HG03108 (cell line): ENCODE measurements around the gene CUX1.
"Not testable (repeated sequence)": the region's sequence is repeated elsewhere in the genome, so short reads cannot be mapped to it uniquely, and the experiment has no call there.

ENCODE experiments used
- ATAC-seq: cut with Tn5 transposase; IDR thresholded peaks from one replicate; pipeline ENCODE4 v1.9.1; 2021; ENCODE audit warnings: moderate library complexity; ENCODE audit not compliant: unreplicated experiment

Gene CUX1

GRCh38 chr7:102223184-102223583 is 405.8 kb downstream of the CUX1 start:
- no peak for ATAC-seq

GRCh38 chr7:102225025-102225424 is 407.6 kb downstream of the CUX1 start:
- no peak for ATAC-seq

GRCh38 chr7:102227371-102227770 is 409.9 kb downstream of the CUX1 start:
- no peak for ATAC-seq

- no peak for ATAC-seq
These were observed 411.5 kb downstream of the CUX1 start for GRCh38 chr7:102228935-102229334.

DNA sequence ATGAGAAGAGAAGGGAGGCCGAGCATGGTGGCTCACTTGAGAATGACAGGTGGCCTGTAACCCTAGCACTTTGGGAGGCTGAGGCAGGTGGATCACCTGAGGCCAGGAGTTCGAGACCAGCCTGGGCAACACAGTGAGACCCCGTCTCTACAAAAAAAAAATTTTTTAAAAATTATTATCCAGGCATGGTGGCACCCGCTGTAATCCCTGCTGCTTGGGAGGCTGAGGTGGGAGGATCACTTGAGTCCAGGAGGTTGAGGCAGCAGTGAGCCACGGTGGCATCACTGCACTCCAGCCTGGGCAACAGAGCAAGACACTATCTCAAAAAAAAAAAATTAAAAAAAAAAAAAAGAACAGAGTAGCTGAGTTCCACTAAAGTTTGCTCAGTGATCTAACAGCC is 412.7 kb downstream of the CUX1 start:
- not testable (repeated sequence) for ATAC-seq

GRCh38 chr7:102230593-102230992 is 413.2 kb downstream of the CUX1 start:
- ATAC-seq = no peak

DNA sequence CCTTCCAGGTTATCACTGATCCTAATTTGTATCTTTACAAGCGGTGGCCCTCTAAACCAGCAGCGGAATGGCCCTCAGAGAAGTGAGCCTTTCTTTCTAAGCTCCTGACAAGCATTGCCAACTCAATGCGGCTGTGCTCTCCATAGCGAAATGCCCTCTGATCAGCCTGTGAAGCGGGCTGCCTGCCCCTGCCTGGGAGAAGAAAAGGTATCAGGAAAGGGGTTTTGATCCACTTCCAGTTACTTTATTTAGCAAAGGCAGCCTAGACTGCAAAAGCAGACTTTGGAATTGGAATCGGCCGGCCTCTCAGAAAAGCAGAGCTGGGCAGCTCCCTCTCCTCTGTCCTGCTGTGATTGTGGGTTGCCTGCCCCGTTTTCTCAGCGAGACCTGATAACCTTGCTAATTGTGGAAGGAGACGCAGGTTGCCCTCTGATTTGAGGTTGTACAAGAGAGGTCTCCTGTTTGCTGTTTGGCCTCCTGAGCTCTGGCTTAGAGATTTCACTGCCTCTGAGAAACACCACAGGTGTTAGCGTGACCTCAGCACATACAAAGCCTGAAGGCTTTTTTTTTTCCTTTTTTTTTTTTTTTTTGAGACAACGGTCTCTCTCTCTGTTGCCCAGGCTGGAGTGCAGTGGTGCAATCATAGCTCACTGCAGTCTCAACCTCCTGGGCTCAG is 415.3 kb downstream of the CUX1 start:
- no peak for ATAC-seq

GRCh38 chr7:102234131-102234530 is 416.7 kb downstream of the CUX1 start:
- no peak for ATAC-seq

- ATAC-seq = no peak
These were observed 417.6 kb downstream of the CUX1 start for GRCh38 chr7:102234801-102235550.

GRCh38 chr7:102236102-102236501 is 418.7 kb downstream of the CUX1 start:
- ATAC-seq = no peak

- no peak for ATAC-seq
These were observed 419.3 kb downstream of the CUX1 start for GRCh38 chr7:102236592-102237287.

DNA sequence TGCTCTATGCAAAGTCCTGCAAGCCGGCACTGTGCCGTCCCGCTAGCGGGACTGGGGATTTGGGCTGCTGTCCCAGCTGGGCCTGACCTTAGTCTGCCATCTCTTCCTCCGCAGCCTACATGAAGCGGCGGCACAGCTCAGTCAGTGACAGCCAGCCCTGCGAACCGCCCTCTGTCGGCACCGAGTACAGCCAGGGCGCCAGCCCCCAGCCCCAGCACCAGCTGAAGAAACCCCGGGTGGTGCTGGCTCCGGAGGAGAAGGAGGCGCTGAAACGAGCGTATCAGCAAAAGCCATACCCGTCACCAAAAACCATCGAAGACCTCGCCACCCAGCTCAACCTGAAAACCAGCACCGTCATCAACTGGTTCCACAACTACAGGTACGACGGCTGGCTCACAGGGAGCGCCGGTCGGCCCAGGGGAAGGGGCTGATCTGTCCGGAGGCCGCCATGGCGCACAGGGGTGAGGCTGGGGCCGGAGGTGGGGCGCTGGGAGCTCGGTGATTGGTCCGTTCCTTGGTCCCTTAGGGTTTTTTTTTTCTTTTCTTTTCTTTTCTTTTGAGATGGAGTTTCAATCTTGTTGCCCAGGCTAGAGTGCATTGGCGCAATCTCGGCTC is 421.9 kb downstream of the CUX1 start:
- ATAC-seq = no peak

- ATAC-seq = no peak
These were observed 424.0 kb downstream of the CUX1 start for GRCh38 chr7:102241431-102241830.

DNA sequence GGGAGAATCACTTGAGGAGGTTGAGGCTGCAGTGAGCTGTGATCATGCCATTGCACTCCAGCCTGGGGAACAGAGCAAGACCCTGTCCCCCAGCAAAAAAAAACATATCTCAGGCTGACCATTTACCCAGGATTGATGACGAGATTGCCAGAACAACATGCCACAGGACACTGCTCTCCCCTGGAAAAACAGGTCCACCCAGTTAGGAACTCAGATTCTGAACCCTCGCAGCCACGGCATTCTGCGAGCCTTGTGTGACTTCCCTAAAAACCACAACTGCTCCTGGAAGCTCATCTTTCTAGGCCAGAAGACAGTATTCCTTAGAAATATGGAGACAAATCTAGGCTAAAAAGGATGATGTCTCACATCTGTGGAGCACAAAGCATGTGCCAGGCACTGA is 427.2 kb downstream of the CUX1 start:
- ATAC-seq = no peak

GRCh38 chr7:102248081-102248455 is 430.6 kb downstream of the CUX1 start:
- no peak for ATAC-seq

DNA sequence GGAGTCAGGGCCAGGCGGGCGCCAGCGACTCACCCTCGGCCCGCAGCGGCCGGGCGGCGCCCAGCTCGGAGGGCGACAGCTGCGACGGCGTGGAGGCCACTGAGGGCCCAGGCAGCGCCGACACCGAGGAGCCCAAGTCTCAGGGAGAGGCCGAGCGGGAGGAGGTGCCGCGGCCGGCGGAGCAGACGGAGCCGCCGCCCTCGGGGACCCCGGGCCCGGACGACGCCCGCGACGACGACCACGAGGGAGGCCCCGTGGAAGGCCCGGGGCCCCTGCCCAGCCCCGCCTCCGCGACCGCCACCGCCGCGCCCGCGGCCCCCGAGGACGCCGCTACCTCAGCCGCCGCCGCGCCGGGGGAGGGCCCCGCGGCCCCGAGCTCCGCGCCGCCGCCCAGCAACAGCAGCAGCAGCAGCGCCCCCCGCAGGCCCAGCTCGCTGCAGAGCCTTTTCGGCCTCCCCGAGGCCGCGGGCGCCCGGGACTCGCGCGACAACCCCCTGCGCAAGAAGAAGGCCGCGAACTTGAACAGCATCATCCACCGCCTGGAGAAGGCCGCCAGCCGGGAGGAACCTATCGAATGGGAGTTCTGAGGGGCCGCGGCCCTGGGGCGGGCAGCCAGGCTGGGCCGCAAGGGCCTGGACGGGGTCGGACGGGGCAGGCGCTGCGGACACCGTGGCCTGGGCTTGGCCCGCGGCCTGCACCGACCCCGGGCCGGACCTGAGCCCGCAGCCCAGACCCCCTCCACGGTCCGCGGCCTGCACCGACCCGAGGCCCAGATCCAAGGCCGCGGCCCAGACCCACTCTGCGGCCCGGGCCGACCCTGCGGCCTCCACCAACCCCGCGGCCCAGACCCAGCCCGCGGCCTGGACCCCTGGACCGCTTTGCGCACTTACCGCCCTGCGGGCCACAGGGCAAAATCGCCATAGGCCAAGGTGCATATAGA is 431.3 kb downstream of the CUX1 start:
- no peak for ATAC-seq

DNA sequence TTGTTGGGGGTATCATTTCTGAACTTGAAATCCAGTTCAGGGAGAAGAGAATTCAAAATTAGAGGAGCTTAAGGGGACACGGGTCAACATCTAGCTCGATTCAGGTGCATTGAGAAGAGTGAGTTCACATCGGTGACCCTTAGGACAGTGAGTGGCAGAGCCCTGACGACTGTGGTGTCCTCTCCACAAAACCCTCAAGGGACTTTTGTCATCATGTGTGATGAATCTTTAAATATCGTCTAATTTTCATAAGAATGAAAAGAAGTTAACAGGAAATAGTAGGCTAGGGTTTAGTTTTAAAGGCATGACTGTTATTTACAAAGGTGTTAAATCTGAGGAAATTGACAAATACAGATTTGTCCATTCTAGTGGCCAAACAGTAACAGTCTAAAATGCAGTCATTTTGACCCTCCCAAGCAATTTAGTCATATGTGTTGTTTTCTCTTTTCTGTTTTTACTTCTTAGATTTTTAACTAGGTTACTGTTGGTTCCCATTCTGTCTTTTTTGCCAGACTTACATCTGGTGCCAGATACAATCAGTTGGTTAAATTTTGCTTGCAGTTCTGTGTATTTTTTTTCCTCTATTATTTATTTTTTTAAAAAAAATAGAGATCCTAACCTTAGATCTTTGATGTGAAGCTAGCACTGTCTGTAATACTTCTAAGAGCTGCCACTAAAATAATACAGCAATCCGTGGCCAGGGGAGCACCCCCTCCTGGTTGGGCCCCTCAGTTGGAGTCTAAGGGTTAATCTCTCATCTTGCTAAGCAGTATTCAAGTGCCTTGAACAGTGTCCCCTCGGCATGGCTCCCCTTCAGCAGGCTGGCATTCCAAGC is 434.3 kb downstream of the CUX1 start:
- no peak for ATAC-seq

- ATAC-seq = no peak
These were observed 435.0 kb downstream of the CUX1 start for GRCh38 chr7:102252366-102252982.
